Measurements from ENCODE around the gene EVPL.
A peak's percentile ranks its signal among the peaks of the same experiment; 100 is the strongest.

The EVPL gene

GRCh38 chr17:76038050-76038449 is 10.9 kb upstream of the EVPL start:
- no peaks in the 10 kb centered on the region for H3K27me3 Mint-ChIP-seq
- DNase-seq = no peak
- no peaks in the 10 kb centered on the region for H3K9me3 Mint-ChIP-seq
- no peak overlapping the region for H3K4me3 Mint-ChIP-seq
- H3K4me1 Mint-ChIP-seq (ENCODE audit: low read depth in 2 of 2) = no peaks in the 10 kb centered on the region
- no peak for ATAC-seq (replicated peaks)
- peak overlapping the region in 1 of 2 donors; percentile 32 for H3K27ac Mint-ChIP-seq
- peaks cover 40% of the 10 kb centered on the region for H3K36me3 Mint-ChIP-seq (ENCODE audit: insufficient read depth)

DNA sequence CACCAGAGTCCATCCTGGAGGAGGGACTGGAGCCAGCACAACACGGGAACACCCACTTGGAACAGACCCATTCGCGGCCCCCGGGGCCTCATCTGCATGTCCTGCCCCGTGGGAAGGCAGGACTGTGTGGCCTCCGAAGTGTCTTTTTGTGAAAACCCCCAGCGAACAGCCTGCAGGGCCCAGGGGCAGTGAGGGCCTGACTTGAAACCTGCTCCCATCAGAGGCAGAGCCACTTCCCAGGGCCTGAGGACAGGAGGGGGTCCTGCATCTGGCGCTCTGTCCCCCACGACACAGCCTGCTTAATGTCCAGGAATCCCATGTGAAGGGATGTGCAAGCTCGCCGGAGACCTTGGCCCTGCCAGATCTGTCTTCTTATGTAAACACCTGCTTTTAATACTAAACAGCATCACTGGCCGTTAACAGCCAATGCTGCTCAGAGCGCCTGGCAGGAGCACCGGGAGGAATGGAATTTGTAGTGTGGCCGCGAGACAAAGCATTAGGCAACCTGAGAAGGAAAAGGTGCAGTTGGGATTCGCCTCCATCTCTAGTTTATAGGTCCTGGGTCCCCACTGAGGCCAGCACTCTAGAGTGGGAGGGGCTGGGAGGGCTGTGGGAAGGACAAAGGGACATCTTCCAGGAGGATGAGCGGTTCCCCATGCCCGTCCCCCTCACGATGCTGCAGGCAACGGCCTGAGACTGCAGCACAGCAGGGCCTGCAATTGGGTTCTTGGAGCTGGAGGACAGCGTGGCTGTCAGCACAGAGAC is 9.6 kb upstream of the EVPL start:
- ATAC-seq (replicated peaks) (no peak), DNase-seq (no peak)
- no peaks in the 10 kb centered on the region for H3K9me3 Mint-ChIP-seq
- no peaks in the 10 kb centered on the region for H3K4me1 Mint-ChIP-seq (ENCODE audit: low read depth in 2 of 2)
- H3K4me3 Mint-ChIP-seq = no peak overlapping the region
- H3K27ac Mint-ChIP-seq = peak overlapping the region in 1 of 2 donors; percentile 26
- H3K36me3 Mint-ChIP-seq (ENCODE audit: insufficient read depth) = peaks cover 27% of the 10 kb centered on the region
- no peaks in the 10 kb centered on the region for H3K27me3 Mint-ChIP-seq

DNA sequence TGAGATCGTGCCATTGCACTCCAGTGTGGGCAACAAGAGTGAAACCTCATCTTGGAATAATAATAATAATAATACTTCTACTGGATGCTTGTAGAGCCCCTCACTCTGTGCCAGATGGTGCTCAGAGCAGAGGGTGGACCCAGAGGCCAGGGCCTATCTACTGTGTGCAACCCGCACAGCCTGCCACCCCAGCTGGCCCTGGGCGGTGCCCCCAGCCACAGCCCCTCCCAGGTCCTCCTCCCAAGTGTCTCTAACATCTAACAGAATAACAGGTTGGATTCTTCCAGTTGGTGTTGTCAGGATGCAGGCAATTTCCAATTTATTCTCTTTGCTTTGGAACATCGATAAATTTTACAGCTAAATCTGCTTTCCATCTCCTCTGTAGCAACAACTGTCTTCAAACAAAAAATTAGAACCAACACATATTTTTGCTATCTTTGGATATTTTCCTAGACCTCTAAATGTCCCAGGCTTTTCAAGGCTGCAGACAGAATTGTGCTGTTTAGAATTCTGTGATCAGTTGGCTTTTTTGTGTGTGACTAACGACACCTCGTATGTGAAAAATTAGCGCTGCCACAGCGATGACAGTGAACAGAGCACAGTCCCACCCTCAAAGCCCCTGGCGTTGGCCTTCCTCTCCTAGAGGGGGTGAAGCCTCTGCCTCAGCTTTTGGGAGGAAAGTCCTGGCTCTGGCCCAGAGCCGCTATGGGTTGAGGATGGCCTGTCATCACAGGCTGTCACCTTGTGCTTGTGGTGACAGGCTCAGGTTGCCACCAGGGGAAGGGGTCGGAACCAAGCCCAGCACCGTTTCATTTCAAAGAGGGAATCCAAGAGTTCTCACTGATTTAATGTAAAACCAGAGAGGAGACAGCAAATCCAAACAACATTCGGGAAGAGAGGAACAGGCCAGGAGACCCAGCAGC is 7.6 kb upstream of the EVPL start:
- Mint-ChIP-seq H3K4me3 (no peak overlapping the region), H3K27me3 (no peaks in the 10 kb centered on the region), H3K27ac (no peak overlapping the region), H3K4me1 (ENCODE audit: low read depth in 2 of 2) (peaks cover 2 to 4% of the 10 kb centered on the region in 2 donors), H3K36me3 (ENCODE audit: insufficient read depth) (peaks cover 13% of the 10 kb centered on the region), H3K9me3 (no peaks in the 10 kb centered on the region)
- no peak for ATAC-seq (replicated peaks)
- no peak for DNase-seq

DNA sequence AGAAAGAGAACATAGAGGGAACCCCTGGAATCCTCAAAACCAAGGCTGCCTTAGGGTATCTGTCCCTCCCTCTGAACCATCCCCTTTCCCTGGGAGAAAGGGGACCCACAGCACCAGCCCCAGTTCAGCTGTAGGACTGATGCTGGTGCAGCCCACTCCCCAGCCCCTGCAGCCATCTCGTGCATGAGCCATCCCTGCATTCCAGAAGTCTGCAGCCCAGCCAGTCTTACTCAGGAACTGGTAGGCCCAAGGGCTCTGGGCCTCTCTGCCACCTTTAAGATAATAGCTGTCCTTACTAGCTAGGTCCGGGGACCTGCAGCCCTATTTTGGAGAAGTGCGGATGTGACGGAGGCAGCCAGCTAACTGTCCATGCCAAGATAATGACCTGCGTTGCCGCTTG is 6.0 kb upstream of the EVPL start:
- peak overlapping the region in 1 of 2 donors; percentile 53 for H3K27ac Mint-ChIP-seq
- no peak overlapping the region for H3K4me3 Mint-ChIP-seq
- DNase-seq = no peak
- peaks cover 8 to 13% of the 10 kb centered on the region in 2 donors for H3K4me1 Mint-ChIP-seq (ENCODE audit: low read depth in 2 of 2)
- no peak for ATAC-seq (replicated peaks)
- H3K27me3 Mint-ChIP-seq = no peaks in the 10 kb centered on the region
- H3K36me3 Mint-ChIP-seq (ENCODE audit: insufficient read depth) = no peaks in the 10 kb centered on the region
- no peaks in the 10 kb centered on the region for H3K9me3 Mint-ChIP-seq

DNA sequence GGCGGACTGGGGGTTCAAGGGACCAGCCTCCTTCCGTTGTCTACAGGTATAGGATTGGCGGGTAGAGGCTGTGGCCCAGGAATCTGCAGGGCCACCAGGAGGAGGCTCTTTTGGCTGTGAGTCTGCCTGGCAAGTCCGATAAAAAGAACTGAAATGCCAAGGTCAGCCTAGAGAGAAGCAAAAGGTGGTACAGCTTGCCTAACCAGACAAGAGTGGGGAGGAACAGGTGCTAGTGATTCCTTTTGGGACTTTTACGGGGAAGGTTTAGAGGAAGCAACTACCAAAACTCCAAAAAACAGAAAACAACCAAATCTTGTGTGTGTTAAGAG is 5.6 kb upstream of the EVPL start:
- ATAC-seq (replicated peaks) (no peak), DNase-seq (no peak)
- H3K4me1 Mint-ChIP-seq (ENCODE audit: low read depth in 2 of 2) = peaks cover 8 to 13% of the 10 kb centered on the region in 2 donors
- no peaks in the 10 kb centered on the region for H3K27me3 Mint-ChIP-seq
- H3K36me3 Mint-ChIP-seq (ENCODE audit: insufficient read depth) = no peaks in the 10 kb centered on the region
- no peak overlapping the region for H3K4me3 Mint-ChIP-seq
- H3K9me3 Mint-ChIP-seq = no peaks in the 10 kb centered on the region
- H3K27ac Mint-ChIP-seq = no peak overlapping the region

GRCh38 chr17:76032073-76032779 is 5.1 kb upstream of the EVPL start:
- Mint-ChIP-seq H3K27me3 (no peaks in the 10 kb centered on the region), H3K9me3 (no peaks in the 10 kb centered on the region), H3K36me3 (ENCODE audit: insufficient read depth) (no peaks in the 10 kb centered on the region), H3K27ac (no peak overlapping the region), H3K4me1 (ENCODE audit: low read depth in 2 of 2) (peaks cover 8 to 13% of the 10 kb centered on the region in 2 donors), H3K4me3 (no peak overlapping the region)
- no peak for DNase-seq
- ATAC-seq (replicated peaks) = no peak

DNA sequence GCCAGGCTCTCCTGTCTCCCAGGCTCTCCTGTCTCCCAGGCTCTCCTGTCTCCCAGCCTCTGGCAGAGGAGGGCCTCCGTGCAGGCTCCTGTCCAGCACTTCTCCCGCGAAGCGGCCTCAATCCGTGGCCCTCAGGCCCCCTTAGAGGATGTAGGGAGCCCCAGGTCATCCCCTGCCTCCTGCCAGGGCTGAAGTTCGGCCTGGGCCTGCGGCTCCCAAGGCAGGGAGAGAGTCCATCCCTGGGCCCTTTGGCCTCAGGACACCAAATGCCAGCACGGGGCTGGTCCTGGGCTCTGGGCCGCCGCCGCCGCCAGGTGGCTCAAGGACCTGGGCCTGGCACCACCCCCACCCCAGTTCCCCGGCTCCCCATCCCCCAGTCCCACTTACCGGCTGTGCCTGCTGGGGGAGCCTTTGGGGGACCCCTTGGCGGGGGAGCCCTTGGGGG is 370 bp downstream of the EVPL start:
- Mint-ChIP-seq H3K27me3 (no peaks in the 10 kb centered on the region), H3K4me3 (no peak overlapping the region), H3K36me3 (ENCODE audit: insufficient read depth) (no peaks in the 10 kb centered on the region), H3K9me3 (no peaks in the 10 kb centered on the region), H3K27ac (peak overlapping the region in 1 of 2 donors; percentile 19), H3K4me1 (ENCODE audit: low read depth in 2 of 2) (peaks cover 8 to 13% of the 10 kb centered on the region in 2 donors)
- no peak for DNase-seq
- ATAC-seq (replicated peaks) = no peak

DNA sequence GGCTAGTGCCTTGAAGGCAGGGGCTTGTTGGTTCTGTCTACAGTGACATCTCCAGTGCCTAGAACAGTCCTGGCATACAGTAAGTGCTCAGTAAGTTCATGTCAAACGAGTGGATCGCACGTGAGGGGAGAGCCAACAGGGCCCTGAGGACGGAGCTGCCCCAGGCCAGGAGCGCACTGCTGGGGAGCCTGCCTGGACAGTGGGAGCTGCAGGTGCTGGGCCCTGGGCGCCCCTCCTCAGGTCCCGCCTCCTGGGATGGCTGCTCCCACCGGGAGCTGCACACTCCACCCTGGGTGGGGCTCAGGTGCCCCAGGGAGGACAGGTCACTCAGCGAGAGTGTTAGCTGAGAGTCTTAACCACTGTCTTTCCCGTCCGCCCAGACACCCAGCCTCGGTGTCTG is 1.8 kb downstream of the EVPL start:
- DNase-seq (no peak), ATAC-seq (replicated peaks) (no peak)
- Mint-ChIP-seq H3K4me1 (ENCODE audit: low read depth in 2 of 2) (peaks cover 8 to 13% of the 10 kb centered on the region in 2 donors), H3K27me3 (no peaks in the 10 kb centered on the region), H3K9me3 (no peaks in the 10 kb centered on the region), H3K4me3 (no peak overlapping the region), H3K36me3 (ENCODE audit: insufficient read depth) (no peaks in the 10 kb centered on the region), H3K27ac (peak overlapping the region in 1 of 2 donors; percentile 17)

- Mint-ChIP-seq H3K9me3 (no peaks in the 10 kb centered on the region), H3K4me3 (no peak overlapping the region), H3K36me3 (ENCODE audit: insufficient read depth) (no peaks in the 10 kb centered on the region), H3K4me1 (ENCODE audit: low read depth in 2 of 2) (peaks cover 3 to 6% of the 10 kb centered on the region in 2 donors), H3K27ac (peak overlapping the region in 1 of 2 donors; percentile 17), H3K27me3 (no peaks in the 10 kb centered on the region)
- DNase-seq = no peak
- no peak for ATAC-seq (replicated peaks)
Measured at GRCh38 chr17:76024353-76024752, 2.8 kb downstream of the EVPL start.

DNA sequence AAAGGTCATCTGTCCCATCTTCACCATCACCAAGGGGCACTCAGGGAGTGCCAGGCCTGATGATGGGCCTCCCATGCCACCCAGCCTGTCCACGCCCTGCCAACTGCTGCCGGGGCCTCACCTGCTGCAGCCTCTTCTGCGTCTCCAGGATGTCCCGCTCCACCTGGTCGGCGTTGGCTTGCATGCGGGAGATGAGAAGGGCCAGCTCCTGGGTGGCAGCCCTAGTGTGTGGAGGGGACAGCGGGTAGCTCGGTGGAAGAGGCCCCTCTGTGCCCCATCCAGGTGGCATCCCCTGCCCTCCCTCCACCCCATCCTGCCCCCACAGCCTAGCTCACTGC is 3.2 kb downstream of the EVPL start:
- ATAC-seq (replicated peaks) (no peak), DNase-seq (no peak)
- Mint-ChIP-seq H3K27ac (no peak overlapping the region), H3K4me1 (ENCODE audit: low read depth in 2 of 2) (peaks cover 0 to 1% of the 10 kb centered on the region in 2 donors), H3K4me3 (no peak overlapping the region), H3K36me3 (ENCODE audit: insufficient read depth) (no peaks in the 10 kb centered on the region), H3K9me3 (no peaks in the 10 kb centered on the region), H3K27me3 (no peaks in the 10 kb centered on the region)

DNA sequence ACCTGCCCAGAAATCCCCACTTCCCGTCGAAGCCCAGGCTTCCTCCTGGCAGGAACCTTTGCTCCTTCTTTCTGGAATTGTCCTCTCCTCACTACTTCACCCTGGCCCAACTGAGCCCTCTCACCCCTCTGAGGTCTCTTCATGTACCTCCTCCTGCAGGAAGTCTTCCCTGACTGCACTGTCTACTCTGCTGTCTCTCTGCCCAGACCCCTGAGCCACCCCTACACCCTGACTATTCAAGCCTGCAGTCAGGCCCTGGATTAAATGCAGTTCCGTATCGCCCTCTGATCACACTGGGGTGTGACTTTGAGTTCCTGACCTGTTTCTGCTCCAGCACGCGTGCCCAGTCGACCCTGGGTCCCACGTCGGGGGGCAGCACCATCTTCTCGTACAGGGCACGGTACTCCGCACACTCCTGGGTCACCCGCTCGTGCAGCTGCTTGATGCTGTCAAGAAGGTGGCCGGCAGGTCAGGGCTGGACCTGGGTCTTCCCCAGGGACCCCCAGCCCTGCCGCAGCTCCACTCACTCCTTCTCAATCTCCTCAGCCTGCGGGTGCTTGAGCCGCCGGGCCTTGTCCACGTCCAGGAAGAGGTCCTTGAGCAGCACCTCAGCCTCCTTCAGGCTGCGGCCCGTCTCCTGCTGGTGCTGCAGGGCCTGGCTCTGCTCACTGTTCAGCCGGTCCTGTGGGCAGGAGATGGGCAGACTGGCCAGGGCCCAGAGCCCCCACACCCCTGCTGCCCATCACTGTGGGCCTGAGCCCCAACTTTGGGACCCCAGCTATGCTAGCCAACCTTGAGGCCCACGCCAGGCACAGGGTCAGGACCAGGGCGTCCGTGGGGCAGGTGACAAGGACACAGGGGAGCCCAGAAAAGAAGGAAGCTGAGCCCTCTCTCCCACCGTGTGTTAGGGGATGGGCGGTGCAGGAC is 3.9 kb downstream of the EVPL start:
- no peak for DNase-seq
- Mint-ChIP-seq H3K27me3 (no peaks in the 10 kb centered on the region), H3K27ac (peak overlapping the region in 1 of 2 donors; percentile 10), H3K4me1 (ENCODE audit: low read depth in 2 of 2) (no peaks in the 10 kb centered on the region), H3K36me3 (ENCODE audit: insufficient read depth) (no peaks in the 10 kb centered on the region), H3K4me3 (no peak overlapping the region), H3K9me3 (no peaks in the 10 kb centered on the region)
- ATAC-seq (replicated peaks) = no peak

DNA sequence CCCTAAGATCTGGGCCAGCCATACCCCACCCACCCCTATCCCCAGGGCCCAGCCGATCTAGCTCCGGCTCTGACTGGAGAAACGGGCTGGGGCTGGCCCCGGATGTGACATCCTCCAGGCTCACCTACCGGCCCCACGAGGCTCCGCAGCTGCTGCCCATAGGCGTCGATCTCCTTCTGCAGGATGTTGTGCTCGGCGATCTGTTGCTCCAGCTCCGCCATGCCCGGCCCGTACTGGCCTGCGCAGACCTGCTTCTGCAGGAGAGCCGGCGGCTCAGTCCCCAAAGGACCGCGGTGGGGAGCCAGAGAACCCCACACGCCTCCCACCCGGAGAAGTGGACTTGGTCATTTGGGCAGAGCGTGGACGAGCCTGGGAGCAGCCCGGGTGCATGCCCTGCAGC is 4.8 kb downstream of the EVPL start:
- H3K27ac Mint-ChIP-seq = no peak overlapping the region
- no peaks in the 10 kb centered on the region for H3K36me3 Mint-ChIP-seq (ENCODE audit: insufficient read depth)
- no peaks in the 10 kb centered on the region for H3K27me3 Mint-ChIP-seq
- no peak overlapping the region for H3K4me3 Mint-ChIP-seq
- ATAC-seq (replicated peaks) (no peak), DNase-seq (no peak)
- no peaks in the 10 kb centered on the region for H3K4me1 Mint-ChIP-seq (ENCODE audit: low read depth in 2 of 2)
- no peaks in the 10 kb centered on the region for H3K9me3 Mint-ChIP-seq

All from effector memory CD8-positive, alpha-beta T cell (primary cell).